Trophoblast cell (in vitro differentiated cells and primary cell): Measurements from ENCODE around the gene GNAI3.
A peak's percentile ranks its signal among the peaks of the same experiment; 100 is the strongest.

Experiments
- DNase-seq, 2 donors: peaks; one replicate each; pipeline ENCODE4 v3.0.0-alpha.2; 2016
- H2AFZ ChIP-seq: 2 replicates; pipeline ENCODE4 v1.6.1; 2013; ENCODE audit warnings: low read length, moderate library complexity, mild to moderate bottlenecking; ENCODE audit not compliant: insufficient read depth, poor library complexity
- H2AK5ac ChIP-seq: 2 replicates; pipeline ENCODE4 v1.6.1; 2013; ENCODE audit warnings: mild to moderate bottlenecking, low read length
- H2BK120ac ChIP-seq: 2 replicates; pipeline ENCODE4 v1.6.1; 2013; ENCODE audit warnings: low read length, mild to moderate bottlenecking, moderate library complexity; ENCODE audit not compliant: insufficient read depth, poor library complexity
- H2BK12ac ChIP-seq: 2 replicates; pipeline ENCODE4 v1.6.1; 2013; ENCODE audit warnings: mild to moderate bottlenecking, low read length, moderate library complexity
- H2BK5ac ChIP-seq: 2 replicates; pipeline ENCODE4 v1.6.1; 2013; ENCODE audit warnings: low read length, low read depth, moderate library complexity, mild to moderate bottlenecking; ENCODE audit not compliant: poor library complexity
- H3K14ac ChIP-seq: 2 replicates; pipeline ENCODE4 v1.6.1; 2013; ENCODE audit warnings: mild to moderate bottlenecking, low read length
- H3K18ac ChIP-seq: 2 replicates; pipeline ENCODE4 v1.6.1; 2013; ENCODE audit warnings: mild to moderate bottlenecking, low read length
- H3K23ac ChIP-seq: 2 replicates; pipeline ENCODE4 v1.6.1; 2013; ENCODE audit warnings: low read length
- H3K27ac ChIP-seq: 2 replicates; pipeline ENCODE4 v1.5.1; 2013; ENCODE audit warnings: low read depth, mild to moderate bottlenecking, inconsistent platforms, low read length, moderate library complexity
- H3K27me3 ChIP-seq: 2 replicates; pipeline ENCODE4 v1.6.1; 2013; ENCODE audit warnings: inconsistent platforms, mild to moderate bottlenecking, low read length, moderate library complexity; ENCODE audit not compliant: insufficient read depth
- H3K36me3 ChIP-seq, 2 experiments: 1 replicate in 1 of 2; 2 replicates in 1 of 2; pipeline ENCODE4 v1.6.1; 2013; ENCODE audit warnings: low read length in 2 of 2, mild to moderate bottlenecking in 2 of 2, moderate library complexity in 1 of 2; ENCODE audit not compliant: insufficient read depth in 2 of 2, control insufficient read depth in 1 of 2
- H3K4ac ChIP-seq: 2 replicates; pipeline ENCODE4 v1.6.1; 2013; ENCODE audit warnings: low read depth, mild to moderate bottlenecking, low read length, moderate library complexity
- H3K4me1 ChIP-seq, 2 experiments: 1 replicate in 1 of 2; 2 replicates in 1 of 2; pipeline ENCODE4 v1.6.1; 2013; ENCODE audit warnings: low read length in 2 of 2, mild to moderate bottlenecking in 2 of 2, moderate library complexity in 1 of 2; ENCODE audit not compliant: insufficient read depth in 2 of 2, control insufficient read depth in 1 of 2
- H3K4me2 ChIP-seq: 2 replicates; pipeline ENCODE4 v1.6.1; 2013; ENCODE audit warnings: inconsistent platforms, mild to moderate bottlenecking, low read length, moderate library complexity
- H3K4me3 ChIP-seq: 2 replicates; pipeline ENCODE4 v1.5.1; 2013; ENCODE audit warnings: mild to moderate bottlenecking, low read depth, low read length, inconsistent platforms
- H3K79me1 ChIP-seq: one replicate; pipeline ENCODE4 v1.6.1; 2013; ENCODE audit warnings: low read length
- H3K79me2 ChIP-seq: 2 replicates; pipeline ENCODE4 v1.6.1; 2013; ENCODE audit warnings: low read length, mild to moderate bottlenecking; ENCODE audit not compliant: control insufficient read depth, insufficient read depth, poor library complexity
- H3K9ac ChIP-seq: 2 replicates; pipeline ENCODE4 v1.6.1; 2013; ENCODE audit warnings: mild to moderate bottlenecking, low read length
- H3K9me3 ChIP-seq: 2 replicates; pipeline ENCODE4 v1.6.1; 2013; ENCODE audit warnings: low read depth, mild to moderate bottlenecking, control low read depth, inconsistent platforms, low read length; ENCODE audit not compliant: insufficient read depth
- H4K12ac ChIP-seq: 2 replicates; pipeline ENCODE4 v1.6.1; 2013; ENCODE audit warnings: low read depth, mild to moderate bottlenecking, low read length, moderate library complexity
- H4K8ac ChIP-seq: 2 replicates; pipeline ENCODE4 v1.6.1; 2013; ENCODE audit warnings: low read depth, mild to moderate bottlenecking, low read length, moderate library complexity
- H4K91ac ChIP-seq: one replicate; pipeline ENCODE4 v1.6.1; 2013; ENCODE audit warnings: low read depth, mild to moderate bottlenecking, low read length, moderate library complexity
- WGBS: extraction: QIAGEN DNeasy Blood & Tissue Kit; methylation state at CpG from one replicate; pipeline ENCODE4 v1.1.7; 2013; ENCODE audit warnings: missing lambda C conversion rate; ENCODE audit not compliant: insufficient read length, insufficient coverage; ENCODE audit errors: extremely low coverage; 5-methylcytosine and 5-hydroxymethylcytosine counted together

GNAI3 gene

GRCh38 chr1:109514846-109515245 is 33.6 kb upstream of the GNAI3 start:
- H3K4me3 ChIP-seq, result no peak overlapping the region
- DNase-seq, result peak in 1 of 2 donors; percentile 7
- peaks cover 4 to 6% of the 10 kb centered on the region in 2 experiments for H3K4me1 ChIP-seq
- no peak overlapping the region for H3K23ac ChIP-seq
- H4K8ac ChIP-seq, result no peak overlapping the region
- no peak overlapping the region for H2BK120ac ChIP-seq
- no CpG with 5 or more reads among the region's 3 CpGs for WGBS
- no peaks in the 10 kb centered on the region for H3K79me1 ChIP-seq
- no peaks in the 10 kb centered on the region for H3K9me3 ChIP-seq
- no peak overlapping the region for H4K12ac ChIP-seq
- H2AK5ac ChIP-seq, result no peak overlapping the region
- no peak overlapping the region for H3K14ac ChIP-seq
- no peaks in the 10 kb centered on the region for H3K36me3 ChIP-seq
- no peak overlapping the region for H3K18ac ChIP-seq
- H3K4me2 ChIP-seq, result no peak overlapping the region
- H3K4ac ChIP-seq, result no peak overlapping the region
- H3K27ac ChIP-seq, result no peak overlapping the region
- no peak overlapping the region for H2BK12ac ChIP-seq
- no peak overlapping the region for H2BK5ac ChIP-seq
- no peak overlapping the region for H2AFZ ChIP-seq
- H4K91ac ChIP-seq, result no peak overlapping the region
- H3K9ac ChIP-seq, result no peak overlapping the region
- peaks cover 3% of the 10 kb centered on the region for H3K27me3 ChIP-seq
- no peaks in the 10 kb centered on the region for H3K79me2 ChIP-seq

DNA sequence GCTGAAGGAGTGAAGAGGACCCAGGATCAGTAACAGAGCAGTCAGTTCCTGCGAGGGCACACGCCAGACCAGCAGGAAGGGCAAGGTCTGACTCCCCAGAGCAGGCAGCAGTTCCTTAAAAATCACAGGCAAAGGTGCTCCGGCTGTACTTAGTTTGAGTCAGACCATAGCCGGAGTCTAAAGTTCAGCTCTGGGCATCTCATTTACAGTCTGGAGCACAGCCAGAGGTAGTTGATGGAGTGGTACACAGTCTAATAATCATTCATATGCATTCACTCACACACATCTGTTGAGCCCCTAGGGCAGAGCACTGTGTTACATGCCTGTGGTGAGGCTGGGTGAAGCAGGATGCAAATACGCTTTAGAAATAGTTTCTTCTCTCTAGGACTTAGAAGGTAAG is 31.5 kb upstream of the GNAI3 start:
- H2BK12ac ChIP-seq, result no peak overlapping the region
- no peaks in the 10 kb centered on the region for H3K27me3 ChIP-seq
- H3K4me1 ChIP-seq, result peaks cover 0 to 2% of the 10 kb centered on the region in 2 experiments
- H3K18ac ChIP-seq, result no peak overlapping the region
- no peak overlapping the region for H3K4me3 ChIP-seq
- no peak overlapping the region for H3K4ac ChIP-seq
- no peak overlapping the region for H3K4me2 ChIP-seq
- H4K12ac ChIP-seq, result no peak overlapping the region
- H3K23ac ChIP-seq, result no peak overlapping the region
- H2BK120ac ChIP-seq, result no peak overlapping the region
- no peaks in the 10 kb centered on the region for H3K79me1 ChIP-seq
- H2AK5ac ChIP-seq, result no peak overlapping the region
- no peaks in the 10 kb centered on the region for H3K9me3 ChIP-seq
- WGBS, result no CpG with 5 or more reads among the region's 5 CpGs
- DNase-seq, result no peak
- H3K14ac ChIP-seq, result no peak overlapping the region
- no peak overlapping the region for H3K27ac ChIP-seq
- no peak overlapping the region for H4K91ac ChIP-seq
- H2AFZ ChIP-seq, result no peak overlapping the region
- H3K79me2 ChIP-seq, result no peaks in the 10 kb centered on the region
- H3K36me3 ChIP-seq, result no peaks in the 10 kb centered on the region
- H2BK5ac ChIP-seq, result no peak overlapping the region
- H3K9ac ChIP-seq, result no peak overlapping the region
- no peak overlapping the region for H4K8ac ChIP-seq

DNA sequence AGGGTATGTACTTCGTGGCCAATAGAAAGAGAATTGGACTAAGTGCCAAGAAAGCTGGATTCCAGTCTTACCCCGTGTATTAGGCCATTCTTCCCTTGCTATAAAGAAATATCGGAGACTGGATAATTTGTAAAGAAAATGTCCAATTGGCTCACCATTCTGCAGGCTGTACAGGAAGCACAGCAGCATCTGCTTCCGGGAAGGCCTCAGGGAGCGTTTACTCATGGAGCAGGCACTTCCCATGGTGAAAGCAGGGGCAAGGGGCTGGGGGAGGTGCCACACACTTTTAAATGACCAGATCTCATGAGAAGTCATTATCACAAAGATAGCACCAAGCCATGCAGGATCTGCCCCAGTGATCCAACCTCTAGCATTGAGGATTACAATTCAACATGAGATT is 31.1 kb upstream of the GNAI3 start:
- Histone ChIP-seq H2AK5ac (no peak overlapping the region), H3K4me3 (no peak overlapping the region), H2BK120ac (no peak overlapping the region), H4K91ac (no peak overlapping the region), H3K4ac (no peak overlapping the region), H3K4me2 (no peak overlapping the region), H3K79me1 (no peaks in the 10 kb centered on the region), H3K18ac (no peak overlapping the region), H3K9me3 (no peaks in the 10 kb centered on the region), H3K9ac (no peak overlapping the region), H2AFZ (no peak overlapping the region), H3K23ac (no peak overlapping the region), H2BK5ac (no peak overlapping the region), H3K14ac (no peak overlapping the region), H3K27ac (no peak overlapping the region), H3K27me3 (no peaks in the 10 kb centered on the region), H3K79me2 (no peaks in the 10 kb centered on the region), H3K36me3 (no peaks in the 10 kb centered on the region), H3K4me1 (peaks cover 0 to 2% of the 10 kb centered on the region in 2 experiments), H4K12ac (no peak overlapping the region), H2BK12ac (no peak overlapping the region), H4K8ac (no peak overlapping the region)
- DNase-seq, result no peak
- no CpG with 5 or more reads among the region's 5 CpGs for WGBS

DNA sequence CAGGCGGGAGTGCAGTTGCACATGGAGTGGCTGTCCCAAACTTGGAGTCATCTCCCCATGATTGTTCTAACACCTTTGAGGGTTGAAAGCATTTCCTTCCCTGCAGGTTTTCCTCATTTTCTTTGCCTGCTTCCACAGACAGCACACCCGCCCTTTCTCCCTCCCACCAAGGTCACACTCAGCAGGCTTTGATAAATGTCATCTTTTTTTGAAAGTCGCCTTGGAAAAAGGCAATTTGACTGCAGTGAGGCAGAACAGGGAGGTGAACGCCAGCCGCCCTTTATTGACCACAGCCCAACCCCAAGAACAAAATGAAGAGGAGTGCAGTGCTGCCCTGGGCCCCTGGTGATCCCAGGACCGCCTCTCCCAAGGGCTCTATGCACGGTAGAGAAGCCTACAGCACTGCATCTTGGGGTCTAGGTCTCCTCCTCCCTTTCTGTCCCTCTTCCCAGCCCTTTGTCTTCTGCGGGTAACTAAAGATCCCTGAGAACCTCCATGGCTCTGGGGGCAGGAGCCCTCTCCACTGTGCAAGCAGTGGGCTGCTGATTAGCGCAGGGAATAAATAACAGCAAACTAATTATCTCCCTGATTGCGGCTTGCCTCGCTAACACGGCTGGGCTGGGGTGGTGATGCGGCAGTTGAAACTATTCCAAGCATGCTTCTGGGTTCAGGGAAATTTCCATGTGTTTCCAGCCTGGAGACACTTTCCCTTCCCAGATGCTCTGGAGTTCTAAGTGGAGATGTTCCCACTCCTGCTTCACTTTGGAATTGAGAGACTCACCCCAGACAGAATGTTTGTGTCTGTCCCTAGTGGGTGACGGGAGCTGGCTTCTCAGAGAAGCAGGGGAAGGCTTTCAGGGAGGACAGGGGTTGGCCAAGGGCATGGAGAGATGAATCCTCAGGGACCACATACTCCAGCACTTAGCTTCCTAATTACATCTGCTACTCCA is 27.1 kb upstream of the GNAI3 start:
- Histone ChIP-seq H3K14ac (no peak overlapping the region), H4K8ac (no peak overlapping the region), H4K12ac (no peak overlapping the region), H3K4me2 (no peak overlapping the region), H3K18ac (no peak overlapping the region), H2AFZ (no peak overlapping the region), H3K9me3 (no peaks in the 10 kb centered on the region), H3K27me3 (no peaks in the 10 kb centered on the region), H3K9ac (no peak overlapping the region), H3K27ac (no peak overlapping the region), H3K36me3 (no peaks in the 10 kb centered on the region), H2BK120ac (no peak overlapping the region), H3K79me2 (no peaks in the 10 kb centered on the region), H2BK5ac (no peak overlapping the region), H2BK12ac (no peak overlapping the region), H4K91ac (no peak overlapping the region), H3K79me1 (no peaks in the 10 kb centered on the region), H3K4me3 (no peak overlapping the region), H3K4me1 (no peaks in the 10 kb centered on the region), H3K4ac (no peak overlapping the region), H2AK5ac (no peak overlapping the region), H3K23ac (no peak overlapping the region)
- no CpG with 5 or more reads among the region's 14 CpGs for WGBS
- no peak for DNase-seq
